ENCODE measurements around the gene ARHGEF6. TPM values are rescaled to one million over a fixed set of nuclear protein-coding genes. Genes with fewer than 3 reads are reported as not detected.

ARHGEF6 gene
- polyA plus RNA-seq, 1 donor from 2014 or later, result 1.8 TPM

DNA sequence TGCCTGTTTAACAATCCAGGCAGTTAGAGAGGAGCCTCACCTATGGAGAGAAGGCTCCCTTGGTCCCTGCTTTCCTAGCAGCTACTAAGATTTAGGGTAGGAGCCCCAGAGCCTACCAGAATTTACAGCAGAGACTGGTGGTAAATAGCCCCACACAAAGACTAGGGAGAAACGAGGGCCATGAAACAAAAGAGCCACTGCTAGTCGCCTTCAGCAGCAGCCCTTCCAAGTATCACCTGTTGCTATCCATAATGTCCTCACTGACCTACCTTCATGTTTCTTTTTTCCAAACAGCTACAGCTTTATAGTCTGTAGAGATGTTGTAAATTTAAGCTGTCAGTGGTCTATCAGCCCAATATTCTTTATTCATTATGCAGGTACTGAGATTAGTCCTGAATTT, 25.3 kb downstream of the ARHGEF6 start:
- no peaks in the 10 kb centered on the region for H3K9me3 ChIP-seq (ENCODE audit: low read length)
- no peaks in the 10 kb centered on the region for H4K20me1 ChIP-seq (ENCODE audit: insufficient read depth)
- H2AFZ ChIP-seq (ENCODE audit: low read depth, low read length), result no peak overlapping the region
- H3K9me2 ChIP-seq (ENCODE audit: insufficient read depth, low read length), result no peaks in the 10 kb centered on the region
- H3K36me3 ChIP-seq (ENCODE audit: insufficient read depth, low read length), result no peaks in the 10 kb centered on the region
- H3F3A ChIP-seq (ENCODE audit: insufficient read depth, low read length, poor library complexity, severe bottlenecking), result no peaks in the 10 kb centered on the region
- H3K27me3 ChIP-seq (ENCODE audit: insufficient read depth, low read depth, low read length), result no peaks in the 10 kb centered on the region
- H3K4me2 ChIP-seq (ENCODE audit: low read length), result no peak overlapping the region
- no peaks in the 10 kb centered on the region for H3K79me2 ChIP-seq (replicated peaks; ENCODE audit: insufficient read depth, low read length)
- no peak for TF ChIP-seq EZH2 (IDR thresholded peaks at IDR 0.05; ENCODE audit: borderline replicate concordance, insufficient read depth, low read length, poor library complexity, severe bottlenecking)
- TF ChIP-seq, protein P1, sequence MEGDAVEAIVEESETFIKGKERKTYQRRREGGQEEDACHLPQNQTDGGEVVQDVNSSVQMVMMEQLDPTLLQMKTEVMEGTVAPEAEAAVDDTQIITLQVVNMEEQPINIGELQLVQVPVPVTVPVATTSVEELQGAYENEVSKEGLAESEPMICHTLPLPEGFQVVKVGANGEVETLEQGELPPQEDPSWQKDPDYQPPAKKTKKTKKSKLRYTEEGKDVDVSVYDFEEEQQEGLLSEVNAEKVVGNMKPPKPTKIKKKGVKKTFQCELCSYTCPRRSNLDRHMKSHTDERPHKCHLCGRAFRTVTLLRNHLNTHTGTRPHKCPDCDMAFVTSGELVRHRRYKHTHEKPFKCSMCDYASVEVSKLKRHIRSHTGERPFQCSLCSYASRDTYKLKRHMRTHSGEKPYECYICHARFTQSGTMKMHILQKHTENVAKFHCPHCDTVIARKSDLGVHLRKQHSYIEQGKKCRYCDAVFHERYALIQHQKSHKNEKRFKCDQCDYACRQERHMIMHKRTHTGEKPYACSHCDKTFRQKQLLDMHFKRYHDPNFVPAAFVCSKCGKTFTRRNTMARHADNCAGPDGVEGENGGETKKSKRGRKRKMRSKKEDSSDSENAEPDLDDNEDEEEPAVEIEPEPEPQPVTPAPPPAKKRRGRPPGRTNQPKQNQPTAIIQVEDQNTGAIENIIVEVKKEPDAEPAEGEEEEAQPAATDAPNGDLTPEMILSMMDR (IDR thresholded peaks at IDR 0.05; ENCODE audit: poor library complexity, severe bottlenecking), result no peak
- TF ChIP-seq EP300 (conservative IDR thresholded peaks at IDR 0.05; ENCODE audit: poor library complexity, severe bottlenecking), result no peak
- TF ChIP-seq MXI1 (conservative IDR thresholded peaks at IDR 0.05; ENCODE audit: poor library complexity, severe bottlenecking), result no peak
- no peak for TF ChIP-seq SMC3 (conservative IDR thresholded peaks at IDR 0.05; ENCODE audit: poor library complexity)
- TF ChIP-seq TAF1 (IDR thresholded peaks at IDR 0.05; ENCODE audit: low read depth), result no peak
- no peak for TF ChIP-seq RAD21 (conservative IDR thresholded peaks at IDR 0.05)
- TF ChIP-seq, protein P2, sequence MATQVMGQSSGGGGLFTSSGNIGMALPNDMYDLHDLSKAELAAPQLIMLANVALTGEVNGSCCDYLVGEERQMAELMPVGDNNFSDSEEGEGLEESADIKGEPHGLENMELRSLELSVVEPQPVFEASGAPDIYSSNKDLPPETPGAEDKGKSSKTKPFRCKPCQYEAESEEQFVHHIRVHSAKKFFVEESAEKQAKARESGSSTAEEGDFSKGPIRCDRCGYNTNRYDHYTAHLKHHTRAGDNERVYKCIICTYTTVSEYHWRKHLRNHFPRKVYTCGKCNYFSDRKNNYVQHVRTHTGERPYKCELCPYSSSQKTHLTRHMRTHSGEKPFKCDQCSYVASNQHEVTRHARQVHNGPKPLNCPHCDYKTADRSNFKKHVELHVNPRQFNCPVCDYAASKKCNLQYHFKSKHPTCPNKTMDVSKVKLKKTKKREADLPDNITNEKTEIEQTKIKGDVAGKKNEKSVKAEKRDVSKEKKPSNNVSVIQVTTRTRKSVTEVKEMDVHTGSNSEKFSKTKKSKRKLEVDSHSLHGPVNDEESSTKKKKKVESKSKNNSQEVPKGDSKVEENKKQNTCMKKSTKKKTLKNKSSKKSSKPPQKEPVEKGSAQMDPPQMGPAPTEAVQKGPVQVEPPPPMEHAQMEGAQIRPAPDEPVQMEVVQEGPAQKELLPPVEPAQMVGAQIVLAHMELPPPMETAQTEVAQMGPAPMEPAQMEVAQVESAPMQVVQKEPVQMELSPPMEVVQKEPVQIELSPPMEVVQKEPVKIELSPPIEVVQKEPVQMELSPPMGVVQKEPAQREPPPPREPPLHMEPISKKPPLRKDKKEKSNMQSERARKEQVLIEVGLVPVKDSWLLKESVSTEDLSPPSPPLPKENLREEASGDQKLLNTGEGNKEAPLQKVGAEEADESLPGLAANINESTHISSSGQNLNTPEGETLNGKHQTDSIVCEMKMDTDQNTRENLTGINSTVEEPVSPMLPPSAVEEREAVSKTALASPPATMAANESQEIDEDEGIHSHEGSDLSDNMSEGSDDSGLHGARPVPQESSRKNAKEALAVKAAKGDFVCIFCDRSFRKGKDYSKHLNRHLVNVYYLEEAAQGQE (IDR thresholded peaks at IDR 0.05; ENCODE audit: borderline replicate concordance), result no peak
- TF ChIP-seq POLR2AphosphoS5 (IDR thresholded peaks at IDR 0.05), result no peak
- no peak overlapping the region for H3K27ac ChIP-seq (ENCODE audit: low read length)
- H3K9ac ChIP-seq (ENCODE audit: low read length), result no peak overlapping the region
- no peak overlapping the region for H3K4me3 ChIP-seq (ENCODE audit: low read length)

DNA sequence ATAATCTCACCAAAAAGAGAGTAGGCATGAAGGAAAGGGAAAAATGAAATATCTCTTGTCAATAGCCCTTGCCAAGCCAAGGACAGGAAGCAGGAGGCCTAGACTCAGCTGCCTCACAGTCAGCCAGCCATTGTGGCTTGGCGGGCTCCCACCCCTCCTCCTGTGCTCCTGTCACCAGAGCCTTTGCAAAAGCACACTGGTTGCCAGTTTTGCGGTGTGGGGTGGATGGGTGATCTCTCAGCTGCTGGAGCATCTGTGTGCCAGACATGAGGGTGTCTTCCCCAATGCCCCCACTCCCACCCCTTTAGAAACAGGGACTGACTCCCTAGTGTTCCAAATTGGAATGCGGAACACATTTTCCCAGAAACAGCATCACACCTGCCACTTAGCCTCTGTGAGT, 26.1 kb downstream of the ARHGEF6 start:
- H2AFZ ChIP-seq (ENCODE audit: low read depth, low read length), result no peak overlapping the region
- H3K4me2 ChIP-seq (ENCODE audit: low read length), result no peak overlapping the region
- H3K9ac ChIP-seq (ENCODE audit: low read length), result no peak overlapping the region
- no peaks in the 10 kb centered on the region for H3K9me3 ChIP-seq (ENCODE audit: low read length)
- H3K4me3 ChIP-seq (ENCODE audit: low read length), result no peak overlapping the region
- TF ChIP-seq TAF1 (IDR thresholded peaks at IDR 0.05; ENCODE audit: low read depth) (no peak), MXI1 (conservative IDR thresholded peaks at IDR 0.05; ENCODE audit: poor library complexity, severe bottlenecking) (no peak), RAD21 (conservative IDR thresholded peaks at IDR 0.05) (no peak), SMC3 (conservative IDR thresholded peaks at IDR 0.05; ENCODE audit: poor library complexity) (no peak)
- TF ChIP-seq, protein P2 (IDR thresholded peaks at IDR 0.05; ENCODE audit: borderline replicate concordance), result no peak
- no peaks in the 10 kb centered on the region for H3K79me2 ChIP-seq (replicated peaks; ENCODE audit: insufficient read depth, low read length)
- H3F3A ChIP-seq (ENCODE audit: insufficient read depth, low read length, poor library complexity, severe bottlenecking), result no peaks in the 10 kb centered on the region
- no peak overlapping the region for H3K27ac ChIP-seq (ENCODE audit: low read length)
- H3K36me3 ChIP-seq (ENCODE audit: insufficient read depth, low read length), result no peaks in the 10 kb centered on the region
- H3K9me2 ChIP-seq (ENCODE audit: insufficient read depth, low read length), result no peaks in the 10 kb centered on the region
- H4K20me1 ChIP-seq (ENCODE audit: insufficient read depth), result no peaks in the 10 kb centered on the region
- H3K27me3 ChIP-seq (ENCODE audit: insufficient read depth, low read depth, low read length), result no peaks in the 10 kb centered on the region
